Measurements from ENCODE around the gene GRAMD2A.
A peak's percentile ranks its signal among the peaks of the same experiment; 100 is the strongest.

Gene GRAMD2A

GRCh38 chr15:72231833-72232478 is 34.4 kb upstream of the GRAMD2A start:
- peak overlapping the region; percentile 82 for H3K4me3 ChIP-seq (ENCODE audit: low read depth, low read length, poor library complexity, severe bottlenecking)
- H3K79me2 ChIP-seq (ENCODE audit: insufficient read depth, low read length) = peaks cover 32% of the 10 kb centered on the region
- H3K27me3 ChIP-seq (ENCODE audit: insufficient read depth, low read length) = no peaks in the 10 kb centered on the region
- peaks cover 15% of the 10 kb centered on the region; the same call in 1 of the 2 replicates for H3K36me3 ChIP-seq (ENCODE audit: insufficient read depth, low read length)
- no peak for TF ChIP-seq CTCF (IDR thresholded peaks at IDR 0.05; ENCODE audit: low read length)
- no peak for TF ChIP-seq EZH2 (IDR thresholded peaks at IDR 0.05; ENCODE audit: borderline replicate concordance, low read length)
- peaks cover 10% of the 10 kb centered on the region for H3F3A ChIP-seq (ENCODE audit: insufficient read depth, low read length)
- peaks cover 35% of the 10 kb centered on the region for H3K4me1 ChIP-seq (ENCODE audit: insufficient read depth, low read length, severe bottlenecking)
- H3K9me2 ChIP-seq (ENCODE audit: low read depth, low read length) = no peaks in the 10 kb centered on the region
- H3K4me2 ChIP-seq (ENCODE audit: low read length) = peak overlapping the region; percentile 98
- H2AFZ ChIP-seq (ENCODE audit: low read length) = no peak overlapping the region
- peak overlapping the region; percentile 68 for H3K9ac ChIP-seq (ENCODE audit: low read length)
- no peaks in the 10 kb centered on the region for H4K20me1 ChIP-seq (ENCODE audit: insufficient read depth, low read length)
- H3K27ac ChIP-seq (ENCODE audit: low read depth, low read length, poor library complexity, severe bottlenecking) = peak overlapping the region; percentile 71
- H3K9me3 ChIP-seq (ENCODE audit: low read length) = no peaks in the 10 kb centered on the region

- H3K79me2 ChIP-seq (ENCODE audit: insufficient read depth, low read length) = peaks cover 36% of the 10 kb centered on the region
- peak within 1 kb of the TSS; percentile 93 for H3K27ac ChIP-seq (ENCODE audit: low read depth, low read length, poor library complexity, severe bottlenecking)
- H3K9me2 ChIP-seq (ENCODE audit: low read depth, low read length) = no peaks in the 10 kb centered on the region
- peaks cover 10% of the 10 kb centered on the region for H3F3A ChIP-seq (ENCODE audit: insufficient read depth, low read length)
- H3K36me3 ChIP-seq (ENCODE audit: insufficient read depth, low read length) = peaks cover 16% of the 10 kb centered on the region; the same call in 1 of the 2 replicates
- no peak within 1 kb of the TSS for H2AFZ ChIP-seq (ENCODE audit: low read length)
- H3K9ac ChIP-seq (ENCODE audit: low read length) = peak within 1 kb of the TSS; percentile 91
- no peaks in the 10 kb centered on the region for H4K20me1 ChIP-seq (ENCODE audit: insufficient read depth, low read length)
- H3K4me2 ChIP-seq (ENCODE audit: low read length) = peak within 1 kb of the TSS; percentile 98
- H3K27me3 ChIP-seq (ENCODE audit: insufficient read depth, low read length) = no peaks in the 10 kb centered on the region
- peak within 1 kb of the TSS; percentile 82 for H3K4me3 ChIP-seq (ENCODE audit: low read depth, low read length, poor library complexity, severe bottlenecking)
- TF ChIP-seq EZH2 (IDR thresholded peaks at IDR 0.05; ENCODE audit: borderline replicate concordance, low read length) = no peak
- TF ChIP-seq CTCF (IDR thresholded peaks at IDR 0.05; ENCODE audit: low read length) = no peak
- no peaks in the 10 kb centered on the region for H3K9me3 ChIP-seq (ENCODE audit: low read length)
- peaks cover 41% of the 10 kb centered on the region for H3K4me1 ChIP-seq (ENCODE audit: insufficient read depth, low read length, severe bottlenecking)
These were observed 33.7 kb upstream of the GRAMD2A start, which contains the start of gene PKM for GRCh38 chr15:72231066-72231832. PKM (minus strand) TSS chr15:72231190; CDS start chr15:72219097, 12,093 bp downstream.

- H3K9me2 ChIP-seq (ENCODE audit: low read depth, low read length) = no peaks in the 10 kb centered on the region
- peaks cover 49% of the 10 kb centered on the region for H3K4me1 ChIP-seq (ENCODE audit: insufficient read depth, low read length, severe bottlenecking)
- peak overlapping the region; percentile 98 for H3K4me2 ChIP-seq (ENCODE audit: low read length)
- no peak overlapping the region for H2AFZ ChIP-seq (ENCODE audit: low read length)
- H3K27ac ChIP-seq (ENCODE audit: low read depth, low read length, poor library complexity, severe bottlenecking) = peak overlapping the region; percentile 93
- peak overlapping the region; percentile 82 for H3K4me3 ChIP-seq (ENCODE audit: low read depth, low read length, poor library complexity, severe bottlenecking)
- H3K79me2 ChIP-seq (ENCODE audit: insufficient read depth, low read length) = peaks cover 44% of the 10 kb centered on the region
- H3K27me3 ChIP-seq (ENCODE audit: insufficient read depth, low read length) = no peaks in the 10 kb centered on the region
- H3K9ac ChIP-seq (ENCODE audit: low read length) = peak overlapping the region; percentile 91
- H4K20me1 ChIP-seq (ENCODE audit: insufficient read depth, low read length) = no peaks in the 10 kb centered on the region
- H3K9me3 ChIP-seq (ENCODE audit: low read length) = no peaks in the 10 kb centered on the region
- TF ChIP-seq CTCF (IDR thresholded peaks at IDR 0.05; ENCODE audit: low read length) (no peak), EZH2 (IDR thresholded peaks at IDR 0.05; ENCODE audit: borderline replicate concordance, low read length) (no peak)
- H3K36me3 ChIP-seq (ENCODE audit: insufficient read depth, low read length) = peaks cover 23% of the 10 kb centered on the region; the same call in 1 of the 2 replicates
- H3F3A ChIP-seq (ENCODE audit: insufficient read depth, low read length) = peaks cover 10% of the 10 kb centered on the region
These were observed 32.8 kb upstream of the GRAMD2A start for GRCh38 chr15:72230197-72231065.
